GM12801 (cell line): ENCODE data around the gene NELFCD.

Source experiments
- TF ChIP-seq, protein P1 (sequence below): IDR thresholded peaks from one replicate; pipeline ENCODE4 v1.5.1; 2011; ENCODE audit warnings: control low read depth; ENCODE audit not compliant: insufficient read length; ENCODE audit errors: extremely low read depth

Gene NELFCD

DNA sequence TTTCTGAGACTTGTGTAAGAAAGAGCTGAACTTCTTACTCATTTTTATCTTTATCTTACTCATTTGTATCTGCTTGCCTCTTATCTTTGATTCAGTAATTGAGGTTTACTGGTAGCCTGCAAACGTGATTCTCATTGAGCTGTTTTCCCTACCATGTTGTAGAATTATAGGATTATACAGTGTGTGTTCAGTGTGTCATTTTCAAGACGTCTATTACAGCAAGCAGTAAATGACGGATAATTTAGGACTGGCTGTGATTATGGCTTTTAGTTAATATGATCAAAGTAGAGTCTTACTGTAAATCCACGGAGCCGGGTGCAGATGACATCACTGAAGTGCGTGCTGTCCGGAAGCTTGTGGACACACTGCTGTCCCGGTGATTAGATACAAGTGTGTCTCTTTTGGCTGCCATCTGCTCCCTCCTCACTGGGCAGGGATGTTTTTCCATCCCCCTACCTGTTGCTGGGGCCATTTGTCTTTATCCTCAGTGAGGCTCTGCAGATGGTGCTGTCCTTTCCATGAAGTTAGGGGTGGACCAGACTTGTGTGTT lies 6.0 kb downstream of the NELFCD start:
- TF ChIP-seq, protein P1, sequence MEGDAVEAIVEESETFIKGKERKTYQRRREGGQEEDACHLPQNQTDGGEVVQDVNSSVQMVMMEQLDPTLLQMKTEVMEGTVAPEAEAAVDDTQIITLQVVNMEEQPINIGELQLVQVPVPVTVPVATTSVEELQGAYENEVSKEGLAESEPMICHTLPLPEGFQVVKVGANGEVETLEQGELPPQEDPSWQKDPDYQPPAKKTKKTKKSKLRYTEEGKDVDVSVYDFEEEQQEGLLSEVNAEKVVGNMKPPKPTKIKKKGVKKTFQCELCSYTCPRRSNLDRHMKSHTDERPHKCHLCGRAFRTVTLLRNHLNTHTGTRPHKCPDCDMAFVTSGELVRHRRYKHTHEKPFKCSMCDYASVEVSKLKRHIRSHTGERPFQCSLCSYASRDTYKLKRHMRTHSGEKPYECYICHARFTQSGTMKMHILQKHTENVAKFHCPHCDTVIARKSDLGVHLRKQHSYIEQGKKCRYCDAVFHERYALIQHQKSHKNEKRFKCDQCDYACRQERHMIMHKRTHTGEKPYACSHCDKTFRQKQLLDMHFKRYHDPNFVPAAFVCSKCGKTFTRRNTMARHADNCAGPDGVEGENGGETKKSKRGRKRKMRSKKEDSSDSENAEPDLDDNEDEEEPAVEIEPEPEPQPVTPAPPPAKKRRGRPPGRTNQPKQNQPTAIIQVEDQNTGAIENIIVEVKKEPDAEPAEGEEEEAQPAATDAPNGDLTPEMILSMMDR, result no peak

GRCh38 chr20:58987790-58988564 lies 6.9 kb downstream of the NELFCD start:
- TF ChIP-seq, protein P1, result no peak

GRCh38 chr20:58988565-58988882 lies 7.5 kb downstream of the NELFCD start:
- TF ChIP-seq, protein P1, result no peak

DNA sequence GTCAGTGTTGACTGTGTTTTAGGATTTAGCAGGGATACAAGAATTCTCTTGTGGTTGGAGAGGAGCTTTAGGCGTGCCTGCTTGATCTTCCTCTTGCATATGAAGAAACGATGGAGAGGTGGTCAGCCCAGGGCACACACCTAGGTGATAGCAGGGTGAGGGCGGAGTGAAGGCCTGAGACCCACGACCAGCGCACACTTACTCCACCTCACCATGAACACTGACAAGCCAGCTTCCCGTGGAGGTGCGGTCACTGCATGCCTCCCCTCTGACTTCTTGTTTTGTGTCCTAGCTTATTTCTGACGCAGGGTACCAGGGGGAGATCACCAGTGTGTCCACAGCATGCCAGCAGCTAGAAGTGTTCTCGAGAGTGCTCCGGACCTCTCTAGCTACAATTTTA lies 8.1 kb downstream of the NELFCD start:
- TF ChIP-seq, protein P1, result no peak

- TF ChIP-seq, protein P1, result no peak
Observed at GRCh38 chr20:58990651-58991445, 9.8 kb downstream of the NELFCD start.

DNA sequence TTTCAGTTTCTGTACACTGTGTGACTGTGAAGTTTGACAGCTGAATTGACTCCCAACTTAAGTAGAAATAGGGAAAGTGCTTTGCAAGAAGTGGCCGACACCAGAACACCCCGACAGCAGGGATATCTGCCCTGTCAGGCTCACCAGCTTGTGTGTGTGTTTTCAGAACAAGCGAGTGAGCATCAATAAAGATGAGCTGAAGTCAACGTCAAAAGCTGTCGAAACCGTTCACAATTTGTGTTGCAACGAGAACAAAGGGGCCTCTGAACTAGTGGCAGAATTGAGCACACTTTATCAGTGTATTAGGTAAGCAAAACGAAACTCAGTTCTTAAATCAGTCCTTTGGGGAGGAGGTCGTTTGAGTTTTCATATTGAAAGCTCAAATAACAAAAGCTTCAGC lies 10.7 kb downstream of the NELFCD start:
- TF ChIP-seq, protein P1, result no peak

GRCh38 chr20:58992911-58993310 lies 11.9 kb downstream of the NELFCD start:
- TF ChIP-seq, protein P1, result no peak
